Hepatocyte (in vitro differentiated cells): ENCODE data around the gene TNFRSF1B.

Experiments used
- EZH2 ChIP-seq: fragments of 200-600 bp; sonication (generic); IDR thresholded peaks from 2 replicates; pipeline ENCODE4 v1.6.1; 2016; ENCODE audit warnings: antibody characterized with exemption, mild to moderate bottlenecking, borderline replicate concordance
- TF ChIP-seq, protein P1 (sequence below): fragments of 200-600 bp; sonication (generic); IDR thresholded peaks from 2 replicates; pipeline ENCODE4 v1.5.1; 2016; ENCODE audit warnings: antibody characterized with exemption, mild to moderate bottlenecking; ENCODE audit not compliant: poor library complexity

- TF ChIP-seq, protein P1, sequence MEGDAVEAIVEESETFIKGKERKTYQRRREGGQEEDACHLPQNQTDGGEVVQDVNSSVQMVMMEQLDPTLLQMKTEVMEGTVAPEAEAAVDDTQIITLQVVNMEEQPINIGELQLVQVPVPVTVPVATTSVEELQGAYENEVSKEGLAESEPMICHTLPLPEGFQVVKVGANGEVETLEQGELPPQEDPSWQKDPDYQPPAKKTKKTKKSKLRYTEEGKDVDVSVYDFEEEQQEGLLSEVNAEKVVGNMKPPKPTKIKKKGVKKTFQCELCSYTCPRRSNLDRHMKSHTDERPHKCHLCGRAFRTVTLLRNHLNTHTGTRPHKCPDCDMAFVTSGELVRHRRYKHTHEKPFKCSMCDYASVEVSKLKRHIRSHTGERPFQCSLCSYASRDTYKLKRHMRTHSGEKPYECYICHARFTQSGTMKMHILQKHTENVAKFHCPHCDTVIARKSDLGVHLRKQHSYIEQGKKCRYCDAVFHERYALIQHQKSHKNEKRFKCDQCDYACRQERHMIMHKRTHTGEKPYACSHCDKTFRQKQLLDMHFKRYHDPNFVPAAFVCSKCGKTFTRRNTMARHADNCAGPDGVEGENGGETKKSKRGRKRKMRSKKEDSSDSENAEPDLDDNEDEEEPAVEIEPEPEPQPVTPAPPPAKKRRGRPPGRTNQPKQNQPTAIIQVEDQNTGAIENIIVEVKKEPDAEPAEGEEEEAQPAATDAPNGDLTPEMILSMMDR: no peak
- TF ChIP-seq EZH2: no peak
Measured at GRCh38 chr1:12188657-12189327, 22.0 kb downstream of the TNFRSF1B start.
